SK-N-SH treated with all-trans-retinoic acid at 6 μM for 48 hours (cell line): ENCODE measurements around the gene MYBPC3.
A peak's percentile ranks its signal among the peaks of the same experiment; 100 is the strongest.

Experiments
- ATAC-seq: fragments of 200-7000 bp; cut with Tn5 transposase; 3 replicates; pipeline ENCODE4 v1.9.1; 2020; ENCODE audit warnings: mild to moderate bottlenecking, moderate library complexity
- ARNTL ChIP-seq: fragments of 450-650 bp; formaldehyde crosslinking; IDR thresholded peaks from 2 replicates; pipeline ENCODE4 v1.5.0; 2020; ENCODE audit warnings: low read depth, mild to moderate bottlenecking, moderate library complexity, borderline replicate concordance
- BACH2 ChIP-seq: fragments of 250-450 bp; sonication (Bioruptor Pico); IDR thresholded peaks from 2 replicates; pipeline ENCODE4 v1.9.0; 2021; ENCODE audit warnings: mild to moderate bottlenecking, borderline replicate concordance
- CREB5 ChIP-seq: fragments of 250-450 bp; sonication (Bioruptor Pico); IDR thresholded peaks from 2 replicates; pipeline ENCODE4 v1.5.1; 2020; ENCODE audit warnings: low read depth, mild to moderate bottlenecking, moderate library complexity
- CSDC2 ChIP-seq: fragments of 250-450 bp; sonication (Bioruptor Pico); IDR thresholded peaks from 2 replicates; pipeline ENCODE4 v1.5.0; 2020; ENCODE audit warnings: mild to moderate bottlenecking, moderate library complexity
- CSRNP3 ChIP-seq: fragments of 250-450 bp; sonication (Bioruptor Pico); IDR thresholded peaks from 2 replicates; pipeline ENCODE4 v1.5.1; 2021; ENCODE audit warnings: mild to moderate bottlenecking, moderate library complexity
- GLIS3 ChIP-seq: fragments of 250-450 bp; sonication (Bioruptor Pico); IDR thresholded peaks from 2 replicates; pipeline ENCODE4 v1.5.0; 2020; ENCODE audit warnings: mild to moderate bottlenecking, moderate library complexity
- ISL1 ChIP-seq: fragments of 250-450 bp; sonication (Bioruptor Pico); IDR thresholded peaks from 2 replicates; pipeline ENCODE4 v2.1.2; 2022; ENCODE audit warnings: mild to moderate bottlenecking, moderate library complexity
- OSR1 ChIP-seq: fragments of 250-450 bp; sonication (Bioruptor Pico); IDR thresholded peaks from 2 replicates; pipeline ENCODE4 v1.8.0; 2022; ENCODE audit warnings: moderate library complexity, mild to moderate bottlenecking, inconsistent platforms
- PATZ1 ChIP-seq: fragments of 250-450 bp; sonication (Bioruptor Pico); IDR thresholded peaks from 2 replicates; pipeline ENCODE4 v1.8.0; 2020; ENCODE audit warnings: mild to moderate bottlenecking, moderate library complexity, borderline replicate concordance
- PPARA ChIP-seq: fragments of 250-450 bp; sonication (Bioruptor Pico); IDR thresholded peaks from 2 replicates; pipeline ENCODE4 v1.5.0; 2020; ENCODE audit warnings: mild to moderate bottlenecking, borderline replicate concordance
- RARB ChIP-seq: fragments of 250-450 bp; sonication (Bioruptor Pico); IDR thresholded peaks from 2 replicates; pipeline ENCODE4 v1.8.0; 2021; ENCODE audit warnings: mild to moderate bottlenecking, moderate library complexity
- SNAI2 ChIP-seq: fragments of 250-450 bp; sonication (Bioruptor Pico); IDR thresholded peaks from 2 replicates; pipeline ENCODE4 v1.5.0; 2020; ENCODE audit warnings: mild to moderate bottlenecking, moderate library complexity
- TCF4 ChIP-seq: fragments of 250-450 bp; sonication (Bioruptor Pico); IDR thresholded peaks from 2 replicates; pipeline ENCODE4 v1.8.0; 2021; ENCODE audit warnings: mild to moderate bottlenecking, moderate library complexity, borderline replicate concordance
- TOX ChIP-seq: fragments of 250-450 bp; sonication (Bioruptor Pico); IDR thresholded peaks from 2 replicates; pipeline ENCODE4 v1.8.0; 2021; ENCODE audit warnings: mild to moderate bottlenecking, moderate library complexity, borderline replicate concordance
- TSHZ2 ChIP-seq: fragments of 250-450 bp; sonication (Bioruptor Pico); IDR thresholded peaks from 2 replicates; pipeline ENCODE4 v1.5.0; 2020; ENCODE audit warnings: mild to moderate bottlenecking, moderate library complexity
- ZFP3 ChIP-seq: fragments of 250-450 bp; sonication (Bioruptor Pico); IDR thresholded peaks from 2 replicates; pipeline ENCODE4 v1.5.0; 2020; ENCODE audit warnings: mild to moderate bottlenecking, moderate library complexity
- ZFP30 ChIP-seq: fragments of 450-650 bp; formaldehyde crosslinking; IDR thresholded peaks from 2 replicates; pipeline ENCODE4 v1.5.0; 2022; ENCODE audit warnings: mild to moderate bottlenecking, moderate library complexity
- ZNF565 ChIP-seq: fragments of 450-650 bp; formaldehyde crosslinking; conservative IDR thresholded peaks from 2 replicates; pipeline ENCODE4 v1.5.0; 2020; ENCODE audit warnings: low read depth, mild to moderate bottlenecking, moderate library complexity
- ZNF8 ChIP-seq: fragments of 450-650 bp; formaldehyde crosslinking; IDR thresholded peaks from 2 replicates; pipeline ENCODE4 v1.5.0; 2020; ENCODE audit warnings: mild to moderate bottlenecking, moderate library complexity

The MYBPC3 gene

GRCh38 chr11:47349521-47350095, 2.9 kb downstream of the MYBPC3 start:
- no peak for ATAC-seq
- TF ChIP-seq ZFP30 (CRISPR knock-in tag) = no peak
- no peak for TF ChIP-seq OSR1
- TF ChIP-seq TOX (CRISPR knock-in tag) = no peak
- no peak for TF ChIP-seq TSHZ2 (CRISPR knock-in tag)
- TF ChIP-seq PATZ1 (CRISPR knock-in tag) = no peak
- no peak for TF ChIP-seq ISL1 (CRISPR knock-in tag)
- no peak for TF ChIP-seq SNAI2
- no peak for TF ChIP-seq ARNTL (CRISPR knock-in tag)
- TF ChIP-seq PPARA (CRISPR knock-in tag) = no peak
- TF ChIP-seq BACH2 (CRISPR knock-in tag) = no peak
- TF ChIP-seq TCF4 = no peak

GRCh38 chr11:47348859-47349258, 3.6 kb downstream of the MYBPC3 start:
- TF ChIP-seq CSDC2 (CRISPR knock-in tag) = no peak
- no peak for TF ChIP-seq TSHZ2 (CRISPR knock-in tag)
- TF ChIP-seq TCF4 = no peak
- no peak for TF ChIP-seq PATZ1 (CRISPR knock-in tag)
- TF ChIP-seq ARNTL (CRISPR knock-in tag) = no peak
- TF ChIP-seq OSR1 = no peak
- TF ChIP-seq RARB (CRISPR knock-in tag) = no peak
- no peak for TF ChIP-seq ZNF8 (CRISPR knock-in tag)
- no peak for TF ChIP-seq ZFP3 (CRISPR knock-in tag)
- TF ChIP-seq TOX (CRISPR knock-in tag) = no peak
- no peak for TF ChIP-seq ZFP30 (CRISPR knock-in tag)
- no peak for TF ChIP-seq CREB5 (CRISPR knock-in tag)
- TF ChIP-seq PPARA (CRISPR knock-in tag) = no peak
- TF ChIP-seq SNAI2 = no peak
- TF ChIP-seq ZNF565 (CRISPR knock-in tag) = no peak
- TF ChIP-seq ISL1 (CRISPR knock-in tag) = no peak
- no peak for TF ChIP-seq GLIS3 (CRISPR knock-in tag)
- TF ChIP-seq CSRNP3 (CRISPR knock-in tag) = no peak
- TF ChIP-seq, all 23 proteins: peak for 0
- ATAC-seq = peak; percentile 64
